UCSD-AML1 (cell line): ENCODE measurements around the gene CACNA2D1.

Experiments used
- DNase-seq: peaks from one replicate; lab custom pipeline; 2025; ENCODE audit not compliant: unreplicated experiment; lab: John Stamatoyannopoulos, UW

CACNA2D1 gene

GRCh38 chr7:82289152-82289535 lies 154.4 kb downstream of the CACNA2D1 start:
- no peak for DNase-seq

- DNase-seq, result no peak
Measured at GRCh38 chr7:82286798-82287140, 156.8 kb downstream of the CACNA2D1 start.

GRCh38 chr7:82286096-82286797 lies 157.3 kb downstream of the CACNA2D1 start:
- no peak for DNase-seq

GRCh38 chr7:82284936-82285519 lies 158.5 kb downstream of the CACNA2D1 start:
- no peak for DNase-seq

- DNase-seq, result no peak
Measured at GRCh38 chr7:82275342-82275741, 168.2 kb downstream of the CACNA2D1 start.

GRCh38 chr7:82274681-82275080 lies 168.9 kb downstream of the CACNA2D1 start:
- DNase-seq, result no peak

GRCh38 chr7:82273886-82274285 lies 169.7 kb downstream of the CACNA2D1 start:
- DNase-seq, result no peak

- DNase-seq, result no peak
Measured at GRCh38 chr7:82270870-82271269, 172.7 kb downstream of the CACNA2D1 start.

- no peak for DNase-seq
Measured at GRCh38 chr7:82268632-82269031, 174.9 kb downstream of the CACNA2D1 start.

GRCh38 chr7:82266081-82266480 lies 177.5 kb downstream of the CACNA2D1 start:
- no peak for DNase-seq

- DNase-seq, result no peak
Measured at GRCh38 chr7:82264783-82265305, 178.7 kb downstream of the CACNA2D1 start.

- no peak for DNase-seq
Measured at GRCh38 chr7:82263920-82264782, 179.4 kb downstream of the CACNA2D1 start.

- no peak for DNase-seq
Measured at GRCh38 chr7:82258181-82258580, 185.4 kb downstream of the CACNA2D1 start.

GRCh38 chr7:82257118-82257695 lies 186.4 kb downstream of the CACNA2D1 start:
- no peak for DNase-seq

- DNase-seq, result no peak
Measured at GRCh38 chr7:82255706-82256105, 187.9 kb downstream of the CACNA2D1 start.

- DNase-seq, result no peak
Measured at GRCh38 chr7:82250598-82250997, 193.0 kb downstream of the CACNA2D1 start.

GRCh38 chr7:82249979-82250378 lies 193.6 kb downstream of the CACNA2D1 start:
- DNase-seq, result no peak

GRCh38 chr7:82247814-82248433 lies 195.7 kb downstream of the CACNA2D1 start:
- no peak for DNase-seq

- no peak for DNase-seq
Measured at GRCh38 chr7:82244947-82245517, 198.5 kb downstream of the CACNA2D1 start.

- no peak for DNase-seq
Measured at GRCh38 chr7:82241356-82241755, 202.2 kb downstream of the CACNA2D1 start.

- no peak for DNase-seq
Measured at GRCh38 chr7:82235713-82236112, 207.9 kb downstream of the CACNA2D1 start.
